Measurements from ENCODE around the gene SND1. TPM values are rescaled to one million over a fixed set of nuclear protein-coding genes. Genes with fewer than 3 reads are reported as not detected.

Gene SND1
- total RNA-seq, 1 experiment from 2014 or later, result 139 TPM

GRCh38 chr7:127935847-127936376 lies 283.9 kb downstream of the SND1 start:
- peaks cover 18% of the 10 kb centered on the region for H3K36me3 ChIP-seq (ENCODE audit: low read depth, low read length)
- H3K27me3 ChIP-seq (ENCODE audit: low read length), result no peaks in the 10 kb centered on the region
- no peaks in the 10 kb centered on the region for H3K9me3 ChIP-seq (ENCODE audit: low read length)
- no peak overlapping the region for H2AFZ ChIP-seq (ENCODE audit: low read length)
- peaks cover 6% of the 10 kb centered on the region; the same call in 1 of the 2 replicates for H3K4me1 ChIP-seq (ENCODE audit: insufficient read depth, low read length)
- no peak for TF ChIP-seq EZH2phosphoT487 (IDR thresholded peaks at IDR 0.05; ENCODE audit: borderline replicate concordance, low read length)
- TF ChIP-seq EZH2 (IDR thresholded peaks at IDR 0.05; ENCODE audit: low read length, unreplicated experiment), result no peak
- TF ChIP-seq, protein P1, sequence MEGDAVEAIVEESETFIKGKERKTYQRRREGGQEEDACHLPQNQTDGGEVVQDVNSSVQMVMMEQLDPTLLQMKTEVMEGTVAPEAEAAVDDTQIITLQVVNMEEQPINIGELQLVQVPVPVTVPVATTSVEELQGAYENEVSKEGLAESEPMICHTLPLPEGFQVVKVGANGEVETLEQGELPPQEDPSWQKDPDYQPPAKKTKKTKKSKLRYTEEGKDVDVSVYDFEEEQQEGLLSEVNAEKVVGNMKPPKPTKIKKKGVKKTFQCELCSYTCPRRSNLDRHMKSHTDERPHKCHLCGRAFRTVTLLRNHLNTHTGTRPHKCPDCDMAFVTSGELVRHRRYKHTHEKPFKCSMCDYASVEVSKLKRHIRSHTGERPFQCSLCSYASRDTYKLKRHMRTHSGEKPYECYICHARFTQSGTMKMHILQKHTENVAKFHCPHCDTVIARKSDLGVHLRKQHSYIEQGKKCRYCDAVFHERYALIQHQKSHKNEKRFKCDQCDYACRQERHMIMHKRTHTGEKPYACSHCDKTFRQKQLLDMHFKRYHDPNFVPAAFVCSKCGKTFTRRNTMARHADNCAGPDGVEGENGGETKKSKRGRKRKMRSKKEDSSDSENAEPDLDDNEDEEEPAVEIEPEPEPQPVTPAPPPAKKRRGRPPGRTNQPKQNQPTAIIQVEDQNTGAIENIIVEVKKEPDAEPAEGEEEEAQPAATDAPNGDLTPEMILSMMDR (conservative IDR thresholded peaks at IDR 0.05; ENCODE audit: low read depth, low read length), result no peak
- no peak for ATAC-seq
- no peak overlapping the region for H3K9ac ChIP-seq (ENCODE audit: low read length)
- no peak overlapping the region for H3K4me3 ChIP-seq (ENCODE audit: low read length)
- POLR2A ChIA-PET (ENCODE audit: unreplicated experiment), result no interaction called here
- H3K9me2 ChIP-seq (replicated peaks; ENCODE audit: low read length), result no peaks in the 10 kb centered on the region
- H3K79me2 ChIP-seq (ENCODE audit: low read length), result no peaks in the 10 kb centered on the region
- no peaks in the 10 kb centered on the region for H3F3A ChIP-seq (ENCODE audit: low read length, unreplicated experiment)
- intact Hi-C loops (cut with micrococcal nuclease), result no loop called here
- CTCF ChIA-PET, result no interaction called here
- no peak for DNase-seq
- H4K20me1 ChIP-seq (ENCODE audit: low read length), result no peaks in the 10 kb centered on the region
- no peak overlapping the region for H3K4me2 ChIP-seq (ENCODE audit: low read length)
- no TSS peak for BruUV-seq (replicated peaks)
- H3K27ac ChIP-seq (ENCODE audit: low read length), result no peak overlapping the region

GRCh38 chr7:127937066-127937680 lies 285.2 kb downstream of the SND1 start:
- Histone ChIP-seq H3K36me3 (ENCODE audit: low read depth, low read length) (peaks cover 5% of the 10 kb centered on the region; the same call in 1 of the 2 replicates), H3K4me3 (ENCODE audit: low read length) (no peak overlapping the region), H3K27ac (ENCODE audit: low read length) (no peak overlapping the region), H3K27me3 (ENCODE audit: low read length) (no peaks in the 10 kb centered on the region), H3F3A (ENCODE audit: low read length, unreplicated experiment) (no peaks in the 10 kb centered on the region), H3K79me2 (ENCODE audit: low read length) (no peaks in the 10 kb centered on the region), H4K20me1 (ENCODE audit: low read length) (no peaks in the 10 kb centered on the region), H3K4me2 (ENCODE audit: low read length) (no peak overlapping the region), H3K9me3 (ENCODE audit: low read length) (no peaks in the 10 kb centered on the region), H3K9ac (ENCODE audit: low read length) (no peak overlapping the region), H3K4me1 (ENCODE audit: insufficient read depth, low read length) (peaks cover 6% of the 10 kb centered on the region; the same call in 1 of the 2 replicates), H2AFZ (ENCODE audit: low read length) (no peak overlapping the region), H3K9me2 (replicated peaks; ENCODE audit: low read length) (no peaks in the 10 kb centered on the region)
- ChIA-PET POLR2A (ENCODE audit: unreplicated experiment) (no interaction called here), CTCF (no interaction called here)
- 0 out of 2 replicates have a peak, but pooled peaks have one; percentile 15 for ATAC-seq
- intact Hi-C loops (cut with micrococcal nuclease), result no loop called here
- TF ChIP-seq EZH2 (IDR thresholded peaks at IDR 0.05; ENCODE audit: low read length, unreplicated experiment) (no peak), EZH2phosphoT487 (IDR thresholded peaks at IDR 0.05; ENCODE audit: borderline replicate concordance, low read length) (no peak)
- TF ChIP-seq, protein P1 (conservative IDR thresholded peaks at IDR 0.05; ENCODE audit: low read depth, low read length), result no peak
- no TSS peak for BruUV-seq (replicated peaks)
- no peak for DNase-seq

GRCh38 chr7:127938588-127938987 lies 286.6 kb downstream of the SND1 start:
- H3K9me3 ChIP-seq (ENCODE audit: low read length), result no peaks in the 10 kb centered on the region
- intact Hi-C loops (cut with micrococcal nuclease), result no loop called here
- TF ChIP-seq EZH2 (IDR thresholded peaks at IDR 0.05; ENCODE audit: low read length, unreplicated experiment) (no peak), EZH2phosphoT487 (IDR thresholded peaks at IDR 0.05; ENCODE audit: borderline replicate concordance, low read length) (no peak)
- TF ChIP-seq, protein P1 (conservative IDR thresholded peaks at IDR 0.05; ENCODE audit: low read depth, low read length), result no peak
- no peak overlapping the region for H3K9ac ChIP-seq (ENCODE audit: low read length)
- ChIA-PET CTCF (no interaction called here), POLR2A (ENCODE audit: unreplicated experiment) (no interaction called here)
- H3K79me2 ChIP-seq (ENCODE audit: low read length), result no peaks in the 10 kb centered on the region
- ATAC-seq (peak; percentile 71), DNase-seq (peak; percentile 47)
- no TSS peak for BruUV-seq (replicated peaks)
- peaks cover 5% of the 10 kb centered on the region; the same call in 1 of the 2 replicates for H3K36me3 ChIP-seq (ENCODE audit: low read depth, low read length)
- no peak overlapping the region for H3K27ac ChIP-seq (ENCODE audit: low read length)
- no peaks in the 10 kb centered on the region for H3F3A ChIP-seq (ENCODE audit: low read length, unreplicated experiment)
- H2AFZ ChIP-seq (ENCODE audit: low read length), result no peak overlapping the region
- peaks cover 6% of the 10 kb centered on the region; the same call in 1 of the 2 replicates for H3K4me1 ChIP-seq (ENCODE audit: insufficient read depth, low read length)
- no peaks in the 10 kb centered on the region for H3K27me3 ChIP-seq (ENCODE audit: low read length)
- H3K9me2 ChIP-seq (replicated peaks; ENCODE audit: low read length), result no peaks in the 10 kb centered on the region
- no peak overlapping the region for H3K4me2 ChIP-seq (ENCODE audit: low read length)
- H4K20me1 ChIP-seq (ENCODE audit: low read length), result no peaks in the 10 kb centered on the region
- H3K4me3 ChIP-seq (ENCODE audit: low read length), result no peak overlapping the region

Data from PC-3 (cell line).